Left renal cortex interstitium (tissue), 4 donors: Measurements from ENCODE around the gene KLHDC10. TPM values are rescaled to one million over a fixed set of nuclear protein-coding genes. Genes with fewer than 3 reads are reported as not detected.
"Not testable (repeated sequence)": the region's sequence is repeated elsewhere in the genome, so short reads cannot be mapped to it uniquely, and the experiment has no call there.

Experiments used
- DNase-seq, 4 donors: peaks; one replicate each; pipeline ENCODE4 v3.0.0-alpha.2; 2013; ENCODE audit warnings: low read depth in 4 of 4, low spot score in 2 of 4, missing footprints in 1 of 4
- polyA plus RNA-seq, 4 donors: library from polyadenylated mRNA; unstranded; fragments of 120-200 nt; gene quantifications; one replicate each; pipeline ENCODE4 v1.2.1, GENCODE V29; 2013; ENCODE audit not compliant: insufficient read length in 4 of 4

The KLHDC10 gene
- polyA plus RNA-seq, 4 donors, result 46.1 to 57.7 (median 49.7) TPM

- DNase-seq, result no peak
These were observed 82.3 kb downstream of the KLHDC10 start for GRCh38 chr7:130152493-130153210.

GRCh38 chr7:130153211-130153908 lies 83.0 kb downstream of the KLHDC10 start:
- no peak for DNase-seq

- no peak for DNase-seq
These were observed 83.8 kb downstream of the KLHDC10 start for GRCh38 chr7:130154131-130154500.

GRCh38 chr7:130154501-130155317 lies 84.4 kb downstream of the KLHDC10 start:
- DNase-seq, result no peak

GRCh38 chr7:130156140-130156539 lies 85.8 kb downstream of the KLHDC10 start:
- DNase-seq, result no peak

- no peak for DNase-seq
These were observed 87.4 kb downstream of the KLHDC10 start for GRCh38 chr7:130157700-130158099.

- no peak for DNase-seq
These were observed 89.7 kb downstream of the KLHDC10 start for GRCh38 chr7:130160023-130160422.

- DNase-seq, result no peak
These were observed 90.1 kb downstream of the KLHDC10 start for GRCh38 chr7:130160455-130160854.

- no peak for DNase-seq
These were observed 91.9 kb downstream of the KLHDC10 start for GRCh38 chr7:130162196-130162595.

- DNase-seq, result no peak
These were observed 104.1 kb downstream of the KLHDC10 start for GRCh38 chr7:130174237-130174959.

- no peak for DNase-seq
These were observed 107.9 kb downstream of the KLHDC10 start for GRCh38 chr7:130178251-130178650.

GRCh38 chr7:130179631-130180030 lies 109.3 kb downstream of the KLHDC10 start:
- DNase-seq, result no peak

GRCh38 chr7:130180571-130181262 lies 110.4 kb downstream of the KLHDC10 start:
- no peak for DNase-seq

GRCh38 chr7:130181263-130181605 lies 110.9 kb downstream of the KLHDC10 start:
- DNase-seq, result no peak

GRCh38 chr7:130182990-130183389 lies 112.7 kb downstream of the KLHDC10 start:
- DNase-seq, result no peak

GRCh38 chr7:130184349-130184748 lies 114.0 kb downstream of the KLHDC10 start:
- not testable (repeated sequence) for DNase-seq
